ENCODE data around the gene XXYLT1.

- TF ChIP-seq SMC3 (IDR thresholded peaks at IDR 0.05; ENCODE audit: low read depth, low read length) (no peak), MAZ (IDR thresholded peaks at IDR 0.05; ENCODE audit: borderline replicate concordance, low read depth, low read length) (no peak)
- TF ChIP-seq, protein P1, sequence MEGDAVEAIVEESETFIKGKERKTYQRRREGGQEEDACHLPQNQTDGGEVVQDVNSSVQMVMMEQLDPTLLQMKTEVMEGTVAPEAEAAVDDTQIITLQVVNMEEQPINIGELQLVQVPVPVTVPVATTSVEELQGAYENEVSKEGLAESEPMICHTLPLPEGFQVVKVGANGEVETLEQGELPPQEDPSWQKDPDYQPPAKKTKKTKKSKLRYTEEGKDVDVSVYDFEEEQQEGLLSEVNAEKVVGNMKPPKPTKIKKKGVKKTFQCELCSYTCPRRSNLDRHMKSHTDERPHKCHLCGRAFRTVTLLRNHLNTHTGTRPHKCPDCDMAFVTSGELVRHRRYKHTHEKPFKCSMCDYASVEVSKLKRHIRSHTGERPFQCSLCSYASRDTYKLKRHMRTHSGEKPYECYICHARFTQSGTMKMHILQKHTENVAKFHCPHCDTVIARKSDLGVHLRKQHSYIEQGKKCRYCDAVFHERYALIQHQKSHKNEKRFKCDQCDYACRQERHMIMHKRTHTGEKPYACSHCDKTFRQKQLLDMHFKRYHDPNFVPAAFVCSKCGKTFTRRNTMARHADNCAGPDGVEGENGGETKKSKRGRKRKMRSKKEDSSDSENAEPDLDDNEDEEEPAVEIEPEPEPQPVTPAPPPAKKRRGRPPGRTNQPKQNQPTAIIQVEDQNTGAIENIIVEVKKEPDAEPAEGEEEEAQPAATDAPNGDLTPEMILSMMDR (conservative IDR thresholded peaks at IDR 0.05; ENCODE audit: low read depth, low read length): no peak
Measured at GRCh38 chr3:195236801-195237570, 34.0 kb downstream of the XXYLT1 start.

All from IMR-90 (cell line).